DND-41 (cell line): ENCODE data around the gene LRP1.

Source experiments
- CTCF ChIP-seq: IDR thresholded peaks from 2 replicates; pipeline ENCODE4 v1.5.1; 2012; ENCODE audit warnings: borderline replicate concordance, low read length, moderate library complexity, mild to moderate bottlenecking; ENCODE audit not compliant: poor library complexity, severe bottlenecking; ENCODE audit errors: extremely low read depth
- EZH2 ChIP-seq: IDR thresholded peaks from 3 replicates; pipeline ENCODE4 v1.6.1; 2012; ENCODE audit warnings: borderline replicate concordance, low read depth, mild to moderate bottlenecking, moderate library complexity, low read length, inconsistent platforms; ENCODE audit not compliant: severe bottlenecking

GRCh38 chr12:57161491-57161890, 33.2 kb downstream of the LRP1 start:
- TF ChIP-seq CTCF (no peak), EZH2 (no peak)
